SK-N-MC (cell line): ENCODE data around the gene PLVAP.

Experiments used
- EZH2 ChIP-seq: fragments of 200-600 bp; sonication (generic); IDR thresholded peaks from one replicate; pipeline ENCODE4 v1.6.1; 2017; ENCODE audit warnings: antibody characterized with exemption
- FOXP2 ChIP-seq: optimal IDR thresholded peaks from 2 replicates; pipeline ENCODE3; 2011; ENCODE audit warnings: mild to moderate bottlenecking, moderate library complexity; ENCODE audit not compliant: insufficient read depth; ENCODE audit errors: extremely low read length, control extremely low read depth
- POLR2AphosphoS5 ChIP-seq: IDR thresholded peaks from 2 replicates; pipeline ENCODE4 v1.6.1; 2012; ENCODE audit warnings: mild to moderate bottlenecking, low read depth, low read length, borderline replicate concordance

DNA sequence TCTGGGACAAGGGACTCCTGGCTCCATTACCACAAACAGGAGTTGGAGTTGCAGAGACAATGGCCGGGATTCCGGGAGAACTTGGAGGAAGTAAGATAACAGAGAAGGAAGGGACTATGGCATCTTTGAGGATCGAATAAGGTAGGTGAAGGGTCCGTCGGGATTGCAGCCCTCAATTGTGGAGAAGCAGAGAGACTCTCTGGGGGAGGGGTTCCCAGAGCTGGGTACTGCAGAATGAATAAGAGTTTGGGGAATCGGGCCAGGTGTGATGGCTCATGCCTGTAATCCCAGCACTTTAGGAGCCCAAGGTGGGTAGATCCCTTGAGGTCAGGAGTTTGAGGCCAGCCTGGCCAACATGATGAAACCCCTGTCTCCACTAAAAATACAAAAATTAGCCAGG, 24.5 kb upstream of the PLVAP start:
- TF ChIP-seq FOXP2 (no peak), POLR2AphosphoS5 (no peak), EZH2 (no peak)
